OCI-LY3 (cell line): Measurements from ENCODE around the gene AOC3.

Experiments
- CTCF ChIP-seq: fragments of 200-600, 300-600 bp; sonication (generic); IDR thresholded peaks from 2 replicates; pipeline ENCODE4 v1.5.1; 2014; ENCODE audit warnings: antibody characterized with exemption, low read length, low read depth
- EZH2phosphoT487 ChIP-seq: fragments of 200-600 bp; shearing (Covaris generic); IDR thresholded peaks from 2 replicates; pipeline ENCODE4 v1.6.1; 2018; ENCODE audit warnings: antibody characterized with exemption, mixed run types, low read depth

GRCh38 chr17:42882166-42882565, 31.2 kb downstream of the AOC3 start:
- TF ChIP-seq EZH2phosphoT487 (no peak), CTCF (no peak)
